Measurements from ENCODE around the gene TCFL5. TPM values are rescaled to one million over a fixed set of nuclear protein-coding genes. Genes with fewer than 3 reads are reported as not detected.

TCFL5 gene
- total RNA-seq (13.0 TPM), polyA plus RNA-seq (10.9 TPM)
- long read RNA-seq, donor 1: 0 reads
- long read RNA-seq, donor 2: 0 reads
- long read RNA-seq, donor 3, partial matches to known transcripts: 5 of 7 reads
- long read RNA-seq, donor 3, other reads (novel, unspliced or antisense): 0 of 7 reads
- long read RNA-seq, donor 4, partial matches to known transcripts: 0 of 2 reads
- long read RNA-seq, donor 4, other reads (novel, unspliced or antisense): 0 of 2 reads
- long read RNA-seq, donor 5, partial matches to known transcripts: 0 of 1 reads
- long read RNA-seq, donor 5, other reads (novel, unspliced or antisense): 0 of 1 reads
- long read RNA-seq, donor 6, partial matches to known transcripts: 0 of 2 reads
- long read RNA-seq, donor 6, other reads (novel, unspliced or antisense): 0 of 2 reads
- long read RNA-seq, donor 7, partial matches to known transcripts: 0 of 1 reads
- long read RNA-seq, donor 7, other reads (novel, unspliced or antisense): 0 of 1 reads
- long read RNA-seq, donor 8, partial matches to known transcripts: 0 of 1 reads
- long read RNA-seq, donor 8, other reads (novel, unspliced or antisense): 0 of 1 reads
- long read RNA-seq, donor 9: 0 reads
- long read RNA-seq, donor 10, partial matches to known transcripts: 0 of 1 reads
- long read RNA-seq, donor 10, other reads (novel, unspliced or antisense): 0 of 1 reads

GRCh38 chr20:62861726-62862336, at the start of gene TCFL5:
Gene TCFL5, minus strand, starts transcription at chr20:62861822. Its CDS starts 152 bp downstream, at chr20:62861670.
- Histone ChIP-seq H3K27me3 (ENCODE audit: control insufficient read depth in 2 of 2, insufficient read depth in 1 of 2, low read length in 1 of 2) (peaks cover 0 to 6% of the 10 kb centered on the region in 2 donors), H3K36me3 (ENCODE audit: control insufficient read depth in 2 of 2, insufficient read depth in 2 of 2, low read length in 1 of 2) (peaks cover 10 to 13% of the 10 kb centered on the region in 2 donors), H3K4me3 (ENCODE audit: low read length in 2 of 2) (peak within 1 kb of the TSS; percentile 39 to 78), H3K4me1 (ENCODE audit: control insufficient read depth in 2 of 2, insufficient read depth in 2 of 2, low read length in 2 of 2) (peaks cover 13 to 17% of the 10 kb centered on the region in 2 donors), H3K27ac (ENCODE audit: low read depth in 1 of 2, low read length in 1 of 2) (peak within 1 kb of the TSS in 1 of 2 donors; percentile 79), H3K9me3 (ENCODE audit: control insufficient read depth in 2 of 2, insufficient read depth in 1 of 2, low read length in 1 of 2) (peaks cover 0 to 7% of the 10 kb centered on the region in 2 donors)
- 12% methylated on average over 63 of the region's 70 CpGs for WGBS
- DNase-seq (ENCODE audit: low read depth in 6 of 9, low spot score in 9 of 9): peak in 8 of 9 donors; percentile 48 to 88 (median 68)

GRCh38 chr20:62910777-62911497, 49.3 kb upstream of the TCFL5 start:
- H3K4me1 ChIP-seq (ENCODE audit: control insufficient read depth in 2 of 2, insufficient read depth in 2 of 2, low read length in 2 of 2): peaks cover 8 to 19% of the 10 kb centered on the region in 2 donors
- DNase-seq (ENCODE audit: low read depth in 6 of 9, low spot score in 9 of 9): no peak
- H3K9me3 ChIP-seq (ENCODE audit: control insufficient read depth in 2 of 2, insufficient read depth in 1 of 2, low read length in 1 of 2): no peaks in the 10 kb centered on the region
- no peaks in the 10 kb centered on the region for H3K27me3 ChIP-seq (ENCODE audit: control insufficient read depth in 2 of 2, insufficient read depth in 1 of 2, low read length in 1 of 2)
- WGBS: 98% methylated on average over 45 of the region's 45 CpGs
- no peak overlapping the region for H3K4me3 ChIP-seq (ENCODE audit: low read length in 2 of 2)
- peaks cover 80 to 83% of the 10 kb centered on the region in 2 donors for H3K36me3 ChIP-seq (ENCODE audit: control insufficient read depth in 2 of 2, insufficient read depth in 2 of 2, low read length in 1 of 2)
- H3K27ac ChIP-seq (ENCODE audit: low read depth in 1 of 2, low read length in 1 of 2): no peak overlapping the region

GRCh38 chr20:62910217-62910766, 48.7 kb upstream of the TCFL5 start:
- WGBS: 97% methylated on average over 11 of the region's 11 CpGs
- H3K4me1 ChIP-seq (ENCODE audit: control insufficient read depth in 2 of 2, insufficient read depth in 2 of 2, low read length in 2 of 2): peaks cover 4 to 16% of the 10 kb centered on the region in 2 donors
- H3K36me3 ChIP-seq (ENCODE audit: control insufficient read depth in 2 of 2, insufficient read depth in 2 of 2, low read length in 1 of 2): peaks cover 87 to 89% of the 10 kb centered on the region in 2 donors
- H3K27ac ChIP-seq (ENCODE audit: low read depth in 1 of 2, low read length in 1 of 2): no peak overlapping the region
- H3K27me3 ChIP-seq (ENCODE audit: control insufficient read depth in 2 of 2, insufficient read depth in 1 of 2, low read length in 1 of 2): no peaks in the 10 kb centered on the region
- DNase-seq (ENCODE audit: low read depth in 6 of 9, low spot score in 9 of 9): no peak
- no peaks in the 10 kb centered on the region for H3K9me3 ChIP-seq (ENCODE audit: control insufficient read depth in 2 of 2, insufficient read depth in 1 of 2, low read length in 1 of 2)
- H3K4me3 ChIP-seq (ENCODE audit: low read length in 2 of 2): no peak overlapping the region

GRCh38 chr20:62908971-62909791, 47.6 kb upstream of the TCFL5 start:
- no peak for DNase-seq (ENCODE audit: low read depth in 6 of 9, low spot score in 9 of 9)
- no peaks in the 10 kb centered on the region for H3K27me3 ChIP-seq (ENCODE audit: control insufficient read depth in 2 of 2, insufficient read depth in 1 of 2, low read length in 1 of 2)
- no peak overlapping the region for H3K27ac ChIP-seq (ENCODE audit: low read depth in 1 of 2, low read length in 1 of 2)
- no peak overlapping the region for H3K4me3 ChIP-seq (ENCODE audit: low read length in 2 of 2)
- H3K36me3 ChIP-seq (ENCODE audit: control insufficient read depth in 2 of 2, insufficient read depth in 2 of 2, low read length in 1 of 2): peaks cover 94 to 96% of the 10 kb centered on the region in 2 donors
- 81% methylated on average over 18 of the region's 18 CpGs for WGBS
- H3K4me1 ChIP-seq (ENCODE audit: control insufficient read depth in 2 of 2, insufficient read depth in 2 of 2, low read length in 2 of 2): peaks cover 0 to 5% of the 10 kb centered on the region in 2 donors
- H3K9me3 ChIP-seq (ENCODE audit: control insufficient read depth in 2 of 2, insufficient read depth in 1 of 2, low read length in 1 of 2): no peaks in the 10 kb centered on the region

- no peak overlapping the region for H3K27ac ChIP-seq (ENCODE audit: low read depth in 1 of 2, low read length in 1 of 2)
- H3K27me3 ChIP-seq (ENCODE audit: control insufficient read depth in 2 of 2, insufficient read depth in 1 of 2, low read length in 1 of 2): no peaks in the 10 kb centered on the region
- peaks cover 96 to 98% of the 10 kb centered on the region in 2 donors for H3K36me3 ChIP-seq (ENCODE audit: control insufficient read depth in 2 of 2, insufficient read depth in 2 of 2, low read length in 1 of 2)
- 80% methylated on average over 16 of the region's 16 CpGs for WGBS
- peak in 1 of 9 donors; percentile 52 for DNase-seq (ENCODE audit: low read depth in 6 of 9, low spot score in 9 of 9)
- peaks cover 0 to 3% of the 10 kb centered on the region in 2 donors for H3K4me1 ChIP-seq (ENCODE audit: control insufficient read depth in 2 of 2, insufficient read depth in 2 of 2, low read length in 2 of 2)
- no peak overlapping the region for H3K4me3 ChIP-seq (ENCODE audit: low read length in 2 of 2)
- no peaks in the 10 kb centered on the region for H3K9me3 ChIP-seq (ENCODE audit: control insufficient read depth in 2 of 2, insufficient read depth in 1 of 2, low read length in 1 of 2)
Observed at GRCh38 chr20:62907384-62908317, 46.0 kb upstream of the TCFL5 start.

- H3K27ac ChIP-seq (ENCODE audit: low read depth in 1 of 2, low read length in 1 of 2): no peak overlapping the region
- no peak for DNase-seq (ENCODE audit: low read depth in 6 of 9, low spot score in 9 of 9)
- no peaks in the 10 kb centered on the region for H3K27me3 ChIP-seq (ENCODE audit: control insufficient read depth in 2 of 2, insufficient read depth in 1 of 2, low read length in 1 of 2)
- H3K9me3 ChIP-seq (ENCODE audit: control insufficient read depth in 2 of 2, insufficient read depth in 1 of 2, low read length in 1 of 2): no peaks in the 10 kb centered on the region
- no peak overlapping the region for H3K4me3 ChIP-seq (ENCODE audit: low read length in 2 of 2)
- H3K36me3 ChIP-seq (ENCODE audit: control insufficient read depth in 2 of 2, insufficient read depth in 2 of 2, low read length in 1 of 2): peaks cover 96 to 98% of the 10 kb centered on the region in 2 donors
- WGBS: 93% methylated on average over 31 of the region's 31 CpGs
- peaks cover 0 to 3% of the 10 kb centered on the region in 2 donors for H3K4me1 ChIP-seq (ENCODE audit: control insufficient read depth in 2 of 2, insufficient read depth in 2 of 2, low read length in 2 of 2)
Observed at GRCh38 chr20:62906647-62907375, 45.2 kb upstream of the TCFL5 start.

- no peak overlapping the region for H3K27ac ChIP-seq (ENCODE audit: low read depth in 1 of 2, low read length in 1 of 2)
- H3K27me3 ChIP-seq (ENCODE audit: control insufficient read depth in 2 of 2, insufficient read depth in 1 of 2, low read length in 1 of 2): no peaks in the 10 kb centered on the region
- no peak for DNase-seq (ENCODE audit: low read depth in 6 of 9, low spot score in 9 of 9)
- peaks cover 96 to 98% of the 10 kb centered on the region in 2 donors for H3K36me3 ChIP-seq (ENCODE audit: control insufficient read depth in 2 of 2, insufficient read depth in 2 of 2, low read length in 1 of 2)
- H3K9me3 ChIP-seq (ENCODE audit: control insufficient read depth in 2 of 2, insufficient read depth in 1 of 2, low read length in 1 of 2): no peaks in the 10 kb centered on the region
- H3K4me1 ChIP-seq (ENCODE audit: control insufficient read depth in 2 of 2, insufficient read depth in 2 of 2, low read length in 2 of 2): peaks cover 0 to 3% of the 10 kb centered on the region in 2 donors
- 98% methylated on average over 16 of the region's 16 CpGs for WGBS
- H3K4me3 ChIP-seq (ENCODE audit: low read length in 2 of 2): no peak overlapping the region
Observed at GRCh38 chr20:62906209-62906608, 44.6 kb upstream of the TCFL5 start.

All from thymus (tissue), 14 donors.